Measurements from ENCODE around the gene CASTOR1. TPM values are rescaled to one million over a fixed set of nuclear protein-coding genes. Genes with fewer than 3 reads are reported as not detected.

Gene CASTOR1
- total RNA-seq, 1 donor from 2014 or later, result 8.2 TPM

GRCh38 chr22:30260276-30260675 is 29.0 kb downstream of the CASTOR1 start:
- DNase-seq (ENCODE audit: missing footprints), result peak; percentile 30
- intact Hi-C loops (cut with DNase I), result no loop called here
- ATAC-seq, result no peak

GRCh38 chr22:30254314-30254713 is 35.0 kb downstream of the CASTOR1 start:
- intact Hi-C loops (cut with DNase I), result loop anchor here (5.0 kb wide), 1 partner anchor 47 kb away; no protein-coding TSS in a partner anchor
- ATAC-seq (no peak), DNase-seq (ENCODE audit: missing footprints) (peak; percentile 16)

GRCh38 chr22:30253205-30253852 is 36.0 kb downstream of the CASTOR1 start:
- ATAC-seq (peak; percentile 58), DNase-seq (ENCODE audit: missing footprints) (peak; percentile 85)
- intact Hi-C loops (cut with DNase I), result loop anchor here (5.0 kb wide), 1 partner anchor 46 kb away; no protein-coding TSS in a partner anchor

GRCh38 chr22:30252411-30253204 is 36.7 kb downstream of the CASTOR1 start:
- DNase-seq (ENCODE audit: missing footprints), result peak; percentile 62
- intact Hi-C loops (cut with DNase I), result loop anchor here (5.0 kb wide), 1 partner anchor 45 kb away; no protein-coding TSS in a partner anchor
- ATAC-seq, result no peak

- ATAC-seq, result no peak
- intact Hi-C loops (cut with DNase I), result loop anchor here (5.0 kb wide), 1 partner anchor 44 kb away; no protein-coding TSS in a partner anchor
- peak; percentile 64 for DNase-seq (ENCODE audit: missing footprints)
Observed at GRCh38 chr22:30251711-30252110, 37.6 kb downstream of the CASTOR1 start.

- intact Hi-C loops (cut with DNase I), result loop anchor here (5.0 kb wide), 1 partner anchor 43 kb away; no protein-coding TSS in a partner anchor
- no peak for ATAC-seq
Observed at GRCh38 chr22:30250661-30251267, 38.5 kb downstream of the CASTOR1 start.

GRCh38 chr22:30250039-30250565 is 39.2 kb downstream of the CASTOR1 start:
- intact Hi-C loops (cut with DNase I), result loop anchor here (5.0 kb wide), 1 partner anchor 43 kb away; no protein-coding TSS in a partner anchor
- DNase-seq (ENCODE audit: missing footprints), result peak; percentile 17
- ATAC-seq, result no peak

More at GRCh38 chr22:30250661-30251267, 38.5 kb downstream of the CASTOR1 start:
- peak; percentile 18 for DNase-seq (ENCODE audit: missing footprints)

GRCh38 chr22:30249049-30250038 is 40.0 kb downstream of the CASTOR1 start:
- intact Hi-C loops (cut with DNase I), result loop anchor here (5.0 kb wide), 1 partner anchor 42 kb away; no protein-coding TSS in a partner anchor
- peak; percentile 68 for ATAC-seq
- peak; percentile 85 for DNase-seq (ENCODE audit: missing footprints)

- no peak for ATAC-seq
- peak; percentile 17 for DNase-seq (ENCODE audit: missing footprints)
- intact Hi-C loops (cut with DNase I), result no loop called here
Observed at GRCh38 chr22:30248484-30248883, 40.8 kb downstream of the CASTOR1 start.

GRCh38 chr22:30247974-30248373 is 41.3 kb downstream of the CASTOR1 start:
- peak; percentile 26 for DNase-seq (ENCODE audit: missing footprints)
- intact Hi-C loops (cut with DNase I), result no loop called here
- ATAC-seq, result no peak

- no peak for ATAC-seq
- intact Hi-C loops (cut with DNase I), result no loop called here
- peak; percentile 5 for DNase-seq (ENCODE audit: missing footprints)
Observed at GRCh38 chr22:30247561-30247960, 41.7 kb downstream of the CASTOR1 start.

GRCh38 chr22:30246814-30247376 is 42.4 kb downstream of the CASTOR1 start:
- intact Hi-C loops (cut with DNase I), result no loop called here
- no peak for ATAC-seq
- peak; percentile 57 for DNase-seq (ENCODE audit: missing footprints)

- intact Hi-C loops (cut with DNase I), result no loop called here
- ATAC-seq (no peak), DNase-seq (ENCODE audit: missing footprints) (peak; percentile 60)
Observed at GRCh38 chr22:30245985-30246813, 43.1 kb downstream of the CASTOR1 start, which contains the start of gene LIF. TSS of gene LIF (minus strand) at chr22:30246759. CDS start at chr22:30246695, 64 bp downstream.

GRCh38 chr22:30245181-30245984 is 43.9 kb downstream of the CASTOR1 start:
- intact Hi-C loops (cut with DNase I), result no loop called here
- no peak for ATAC-seq
- DNase-seq (ENCODE audit: missing footprints), result peak; percentile 41

- intact Hi-C loops (cut with DNase I), result no loop called here
- no peak for ATAC-seq
- peak; percentile 1 for DNase-seq (ENCODE audit: missing footprints)
Observed at GRCh38 chr22:30244641-30245040, 44.7 kb downstream of the CASTOR1 start.

- intact Hi-C loops (cut with DNase I), result no loop called here
- DNase-seq (ENCODE audit: missing footprints), result no peak
- ATAC-seq, result no peak
Observed at GRCh38 chr22:30244066-30244465, 45.2 kb downstream of the CASTOR1 start.

Measured in Right ventricle myocardium inferior (tissue), 1 donor.